Measurements from ENCODE around the gene SANBR.
"Not testable (repeated sequence)": the region's sequence is repeated elsewhere in the genome, so short reads cannot be mapped to it uniquely, and the experiment has no call there.

Gene SANBR

GRCh38 chr2:61065714-61066709 is at the start of gene SANBR:
Gene SANBR (plus strand): TSS chr2:61065871. CDS start chr2:61070351, 4,480 bp downstream.
- Histone ChIP-seq H3K27ac (peak within 1 kb of the TSS; percentile 53 to 89 (median 78)), H3K4me3 (peak within 1 kb of the TSS; percentile 65 to 99 (median 86))

DNA sequence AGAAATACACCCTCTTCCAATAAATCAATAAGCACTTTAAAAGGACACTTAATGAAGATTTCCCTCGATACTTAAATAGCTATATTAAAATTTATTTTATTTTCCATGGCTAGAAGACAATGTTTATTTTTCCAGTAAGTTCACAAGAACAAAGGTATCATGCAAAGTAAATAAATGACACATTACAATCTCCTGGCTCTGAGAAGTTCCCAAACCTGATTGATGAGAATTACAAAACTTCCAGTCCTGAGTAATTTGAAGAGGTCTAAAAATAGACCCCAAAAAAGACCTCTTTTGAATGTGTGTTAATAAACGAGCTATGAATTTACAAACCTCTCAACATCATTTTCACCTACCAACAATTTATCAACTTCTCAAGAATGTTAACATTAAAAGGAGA is 49.7 kb upstream of the SANBR start:
- peak overlapping the region in 16 of 21 experiments; percentile 33 to 95 (median 91) for H3K27ac ChIP-seq
- peak overlapping the region in 6 of 7 experiments; percentile 80 to 94 (median 92) for H3K4me3 ChIP-seq

DNA sequence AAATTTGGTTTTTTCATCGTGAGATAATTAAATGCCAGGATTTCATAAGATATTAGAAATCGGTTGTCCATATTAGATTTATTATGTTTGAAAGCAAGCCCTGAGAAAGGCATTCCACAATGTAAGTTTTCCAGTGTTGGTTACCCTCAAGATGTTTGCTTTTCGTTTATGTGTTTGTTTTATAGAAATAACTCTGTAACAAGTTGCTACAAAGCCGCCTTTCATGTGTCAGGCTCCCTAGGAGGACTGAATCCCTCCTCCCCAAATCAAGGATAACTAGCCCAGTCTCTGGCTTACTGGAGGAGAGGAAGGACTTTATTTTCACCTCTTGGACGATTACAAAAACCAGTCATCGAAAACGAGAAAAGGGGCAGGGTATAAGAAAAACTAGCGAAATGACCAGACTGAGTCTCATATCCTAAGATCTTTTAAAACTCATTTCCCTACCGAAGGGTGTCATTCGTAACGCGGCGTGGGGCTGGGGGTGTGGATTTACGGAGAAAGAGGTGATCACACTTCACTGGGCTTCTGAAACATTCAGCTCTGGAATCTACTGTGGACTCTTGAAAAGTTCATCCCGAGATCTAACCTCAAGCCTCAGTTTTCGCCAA is 49.2 kb upstream of the SANBR start:
- Histone ChIP-seq H3K27ac (peak overlapping the region; percentile 27 to 95 (median 91)), H3K4me3 (peak overlapping the region; percentile 80 to 94 (median 92))

DNA sequence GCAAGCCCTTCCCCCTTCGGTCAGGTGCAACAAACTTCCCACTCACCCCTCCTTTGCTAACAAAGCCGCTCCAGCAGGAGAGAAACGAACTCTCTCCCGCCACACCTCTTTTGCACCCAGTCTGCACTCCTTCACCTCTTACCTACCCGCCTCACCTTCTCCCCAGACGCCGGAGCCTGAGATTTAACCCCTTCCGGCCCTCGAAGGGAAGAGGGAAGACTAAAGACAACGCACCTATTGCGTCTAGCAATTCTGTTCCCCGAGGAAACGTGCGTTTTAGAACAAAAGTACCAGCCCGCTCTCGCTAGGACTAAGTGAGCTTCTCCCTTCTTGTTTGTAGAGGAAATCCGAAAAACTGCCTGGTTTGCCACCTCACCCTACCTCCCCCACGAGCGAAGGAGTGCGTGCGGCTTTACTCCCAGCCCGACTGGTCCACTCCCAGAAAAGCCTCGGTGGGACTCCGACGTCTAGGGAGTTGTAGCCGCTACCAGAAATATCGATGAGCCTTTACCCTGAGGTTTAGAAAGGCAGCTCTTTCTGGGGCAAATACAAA is 48.6 kb upstream of the SANBR start:
- peak overlapping the region; percentile 80 to 94 (median 92) for H3K4me3 ChIP-seq
- peak overlapping the region; percentile 27 to 95 (median 91) for H3K27ac ChIP-seq

GRCh38 chr2:61017556-61018317 is 47.9 kb upstream of the SANBR start, which contains the start of the genes PEX13 and PUS10:
Gene PEX13 (plus strand): TSS chr2:61017720. CDS start chr2:61017760, 40 bp downstream.
Gene PUS10 (minus strand): TSS chr2:61018255. CDS start chr2:61011890, 6,365 bp downstream.
- Histone ChIP-seq H3K27ac (peak within 1 kb of the TSS; percentile 56 to 95 (median 91)), H3K4me3 (peak within 1 kb of the TSS; percentile 80 to 94 (median 92))

DNA sequence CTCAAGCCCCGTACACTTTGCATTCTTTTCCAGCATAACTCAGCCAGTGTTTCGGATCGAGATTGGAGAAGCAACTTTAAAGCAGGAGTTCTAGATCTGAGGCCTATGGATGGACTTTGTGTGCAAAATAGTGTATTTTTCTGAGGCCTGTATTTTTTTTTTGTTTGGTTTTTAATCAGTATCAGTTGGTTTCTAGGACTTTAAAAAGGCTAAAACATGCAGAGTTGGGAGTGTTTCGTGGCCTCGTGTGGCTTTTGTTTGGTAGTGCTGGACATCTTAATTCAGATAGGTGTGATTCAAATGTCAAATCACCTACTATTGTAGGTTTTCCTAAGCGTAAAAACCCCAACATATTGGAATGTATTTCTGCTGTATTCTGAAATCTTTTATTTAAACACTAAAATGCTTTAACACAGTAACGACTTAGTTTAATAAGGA is 47.3 kb upstream of the SANBR start:
- Histone ChIP-seq H3K4me3 (peak overlapping the region; percentile 80 to 94 (median 92)), H3K27ac (peak overlapping the region; percentile 56 to 95 (median 91))

DNA sequence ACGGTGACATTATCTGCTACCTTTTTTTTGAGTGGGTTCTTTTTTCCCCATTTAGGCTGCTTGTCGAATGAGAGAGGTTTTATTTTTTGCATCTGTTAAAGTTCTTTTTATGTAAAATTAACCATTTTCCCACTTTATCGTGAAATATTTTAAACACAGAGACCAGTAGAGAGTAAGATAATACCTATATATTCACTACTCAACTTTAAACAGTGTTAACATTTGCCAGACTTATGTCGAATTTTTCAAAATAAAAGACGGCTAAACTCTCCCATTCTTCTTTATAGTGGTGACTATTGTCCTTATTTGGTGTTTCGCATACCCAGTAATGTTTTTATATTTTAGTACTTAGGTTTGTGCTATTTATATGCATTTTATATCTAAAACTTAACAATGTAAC is 46.9 kb upstream of the SANBR start:
- peak overlapping the region in 18 of 21 experiments; percentile 87 to 95 (median 92) for H3K27ac ChIP-seq
- peak overlapping the region; percentile 80 to 94 (median 92) for H3K4me3 ChIP-seq

DNA sequence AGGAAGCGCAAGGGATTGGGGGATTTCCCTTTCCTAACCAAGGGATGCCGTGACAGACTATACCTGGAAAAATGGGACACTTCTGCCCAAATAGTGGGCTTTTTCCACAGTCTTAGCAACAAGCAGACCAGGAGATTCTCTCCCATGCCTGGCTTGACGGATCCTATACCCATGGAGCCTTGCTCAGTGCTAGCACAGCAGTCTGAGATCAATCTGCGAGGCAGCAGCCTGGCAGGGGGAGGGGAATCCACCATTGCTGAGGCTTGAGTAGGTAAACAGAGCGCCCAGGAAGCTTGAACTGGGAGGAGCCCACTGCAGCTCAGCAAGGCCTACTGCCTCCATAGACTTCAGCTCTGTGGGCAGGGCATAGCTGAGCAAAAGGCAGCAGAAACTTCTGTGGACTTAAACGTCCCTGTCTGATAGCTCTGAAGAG is 44.4 kb upstream of the SANBR start:
- Histone ChIP-seq H3K4me3 (no peak overlapping the region), H3K27ac (no peak overlapping the region)

DNA sequence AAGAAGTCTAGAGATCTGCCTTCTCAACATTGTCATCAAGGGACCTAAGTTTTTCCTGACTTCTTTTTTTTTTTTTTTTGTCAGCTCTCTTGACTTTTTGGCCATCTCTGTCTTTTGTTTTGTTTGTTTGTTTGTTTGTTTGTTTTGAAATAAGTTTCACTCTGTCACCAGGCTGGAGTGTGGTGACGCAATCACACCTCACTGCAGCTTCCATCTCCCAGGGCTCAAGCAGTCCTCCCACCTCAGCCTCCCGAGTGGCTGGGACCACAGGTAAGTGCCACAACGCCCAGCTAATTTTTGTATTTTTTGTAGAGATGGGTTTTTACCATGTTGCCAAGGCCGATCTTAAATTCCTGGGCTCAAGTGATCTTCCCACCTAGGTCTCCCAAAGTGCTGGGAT is 42.0 kb upstream of the SANBR start:
- Histone ChIP-seq H3K4me3 (no peak overlapping the region), H3K27ac (no peak overlapping the region)

GRCh38 chr2:61029533-61029932 is 36.1 kb upstream of the SANBR start:
- Histone ChIP-seq H3K4me3 (no peak overlapping the region), H3K27ac (no peak overlapping the region)

- not testable (repeated sequence) for H3K4me3 ChIP-seq, H3K27ac ChIP-seq
Measured at GRCh38 chr2:61034592-61034991, 31.1 kb upstream of the SANBR start.

- not testable (repeated sequence) for H3K27ac ChIP-seq
Measured at GRCh38 chr2:61036643-61037042, 29.0 kb upstream of the SANBR start.

GRCh38 chr2:61042807-61043206 is 22.9 kb upstream of the SANBR start:
- no peak overlapping the region for H3K27ac ChIP-seq

More at GRCh38 chr2:61036643-61037042, 29.0 kb upstream of the SANBR start:
- H3K4me3 ChIP-seq, result not testable (repeated sequence)

DNA sequence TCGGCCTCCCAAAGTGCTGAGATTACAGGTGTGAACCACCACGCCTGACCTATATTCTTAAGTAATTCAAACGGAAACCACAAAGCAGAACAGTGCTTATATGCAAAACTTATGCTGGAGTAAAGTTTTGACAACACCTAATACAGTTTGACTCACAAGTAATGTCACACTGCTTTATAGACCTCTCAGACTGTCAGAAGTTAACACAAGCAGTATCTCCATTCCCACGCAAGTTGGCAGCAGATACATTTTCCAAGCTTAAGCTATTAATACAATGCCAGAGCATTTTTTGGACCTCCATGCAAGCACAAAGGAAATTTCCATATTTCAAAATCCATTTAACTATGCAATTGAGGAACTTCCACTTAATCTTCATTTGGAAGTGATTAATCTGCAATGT is 21.0 kb upstream of the SANBR start:
- H3K27ac ChIP-seq, result no peak overlapping the region
- H3K4me3 ChIP-seq, result no peak overlapping the region

More at GRCh38 chr2:61042807-61043206, 22.9 kb upstream of the SANBR start:
- no peak overlapping the region for H3K4me3 ChIP-seq

GRCh38 chr2:61045226-61045625 is 20.4 kb upstream of the SANBR start:
- Histone ChIP-seq H3K27ac (peak overlapping the region in 1 of 21 experiments; percentile 37), H3K4me3 (no peak overlapping the region)

DNA sequence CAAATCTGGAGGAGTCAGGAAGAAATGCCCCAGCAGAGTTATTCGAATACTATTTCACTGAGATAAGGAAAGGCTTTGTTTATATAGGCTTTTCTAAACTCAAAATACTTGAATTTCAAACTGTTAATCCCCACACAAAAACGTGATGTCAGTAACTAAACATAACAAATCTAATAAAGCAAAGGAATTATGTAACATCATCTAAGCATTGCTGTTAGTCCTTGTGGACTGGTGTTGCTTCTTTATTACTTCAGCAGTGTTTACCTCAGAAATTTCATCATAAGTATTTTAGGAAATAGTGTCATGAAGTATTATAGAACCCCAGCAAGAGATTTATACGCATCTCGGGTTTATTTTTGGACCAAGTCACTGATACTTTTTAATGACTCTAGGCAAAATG is 19.7 kb upstream of the SANBR start:
- Histone ChIP-seq H3K27ac (peak overlapping the region in 1 of 21 experiments; percentile 11), H3K4me3 (no peak overlapping the region)

DNA sequence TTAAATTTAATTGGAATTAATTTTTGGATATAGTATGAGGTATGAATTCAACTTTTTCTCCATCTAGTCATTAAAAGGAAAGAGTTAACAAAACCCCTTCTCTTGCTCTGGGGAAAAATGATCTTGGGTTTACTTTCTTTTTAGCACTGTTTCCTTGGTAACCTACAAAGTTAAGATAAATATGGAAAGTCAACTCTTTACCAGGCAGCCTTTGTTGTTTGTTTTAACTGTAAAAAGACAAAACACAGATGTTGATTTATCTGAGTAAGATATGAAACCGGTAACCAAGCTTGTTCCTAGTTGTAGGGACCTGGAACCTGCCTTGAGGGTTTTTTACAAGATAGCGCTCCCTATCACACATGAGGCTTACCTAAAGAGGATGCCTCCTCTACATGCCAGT is 10.1 kb upstream of the SANBR start:
- Histone ChIP-seq H3K27ac (no peak overlapping the region), H3K4me3 (no peak overlapping the region)

DNA sequence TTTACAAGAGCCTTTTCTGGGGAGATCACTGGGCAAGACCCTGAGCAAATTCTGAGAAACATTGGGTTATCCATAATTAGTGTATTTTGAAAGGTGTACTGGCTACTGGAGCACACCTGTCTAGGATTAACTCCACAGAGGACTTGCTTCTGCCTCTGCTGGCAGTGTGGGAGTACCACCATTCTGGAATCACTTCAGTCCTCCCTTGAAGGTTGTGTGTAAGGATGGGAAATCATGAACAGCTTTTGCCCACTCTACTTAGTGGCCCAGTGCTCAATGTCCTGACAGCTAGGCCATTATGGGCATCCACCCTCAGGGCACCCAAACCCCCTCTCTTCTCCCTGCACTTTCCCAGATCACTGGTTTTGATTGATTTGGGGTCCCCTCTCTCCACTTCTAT is 8.1 kb upstream of the SANBR start:
- no peak overlapping the region for H3K4me3 ChIP-seq
- no peak overlapping the region for H3K27ac ChIP-seq

GRCh38 chr2:61059382-61059781 is 6.3 kb upstream of the SANBR start:
- Histone ChIP-seq H3K4me3 (no peak overlapping the region), H3K27ac (no peak overlapping the region)

All from skin epidermis (tissue), 12 donors.